ENCODE measurements around the gene ECHDC3.

The ECHDC3 gene

GRCh38 chr10:11705722-11706121 is 36.5 kb upstream of the ECHDC3 start:
- TF ChIP-seq TAF1 (IDR thresholded peaks at IDR 0.05; ENCODE audit: borderline replicate concordance, insufficient read depth, low read length) (no peak), REST (IDR thresholded peaks at IDR 0.05; ENCODE audit: insufficient read depth in 1 of 2, low read depth in 2 of 2, low read length in 2 of 2) (no peak), FOXP2 (optimal IDR thresholded peaks at IDR 0.05; ENCODE audit: borderline replicate concordance, extremely low read depth, extremely low read length, insufficient read depth) (no peak), SIN3A (IDR thresholded peaks at IDR 0.05; ENCODE audit: borderline replicate concordance, insufficient read depth, low read length) (no peak), POLR2AphosphoS5 (IDR thresholded peaks at IDR 0.05; ENCODE audit: low read depth, low read length) (no peak)

DNA sequence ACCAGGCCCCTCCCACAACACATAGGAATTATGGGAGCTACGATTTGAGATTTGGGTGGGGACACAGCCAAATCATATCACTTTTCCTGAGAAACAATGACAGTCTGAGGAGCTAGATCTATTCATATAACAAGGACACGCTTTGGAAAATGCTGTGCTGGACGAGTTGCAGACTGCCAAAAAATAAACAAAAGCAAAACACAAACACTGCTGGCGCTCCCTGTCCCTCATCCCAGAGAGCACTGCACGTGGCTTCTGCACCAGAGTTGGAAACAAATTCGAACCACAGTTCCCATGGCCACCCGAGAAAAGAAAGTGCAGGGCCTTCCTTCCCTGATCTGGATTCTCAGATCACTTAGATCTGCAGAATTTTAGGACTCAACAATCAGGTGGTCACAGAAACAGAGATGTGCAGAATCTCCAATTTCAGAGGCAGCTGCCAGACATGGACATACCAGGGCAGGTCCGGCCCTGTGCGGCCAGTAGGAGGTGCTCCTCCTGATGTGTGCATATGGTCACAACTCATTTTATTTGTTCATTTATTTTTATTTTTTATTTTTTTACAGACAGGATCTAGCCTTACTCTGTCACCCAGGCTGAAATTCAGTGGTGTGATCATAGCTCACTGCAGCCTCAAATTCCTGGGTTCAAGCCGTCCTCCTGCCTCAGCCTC is 35.2 kb upstream of the ECHDC3 start:
- TF ChIP-seq FOXP2 (optimal IDR thresholded peaks at IDR 0.05; ENCODE audit: borderline replicate concordance, extremely low read depth, extremely low read length, insufficient read depth) = no peak
- no peak for TF ChIP-seq TAF1 (IDR thresholded peaks at IDR 0.05; ENCODE audit: borderline replicate concordance, insufficient read depth, low read length)
- no peak for TF ChIP-seq REST (IDR thresholded peaks at IDR 0.05; ENCODE audit: insufficient read depth in 1 of 2, low read depth in 2 of 2, low read length in 2 of 2)
- no peak for TF ChIP-seq SIN3A (IDR thresholded peaks at IDR 0.05; ENCODE audit: borderline replicate concordance, insufficient read depth, low read length)
- no peak for TF ChIP-seq POLR2AphosphoS5 (IDR thresholded peaks at IDR 0.05; ENCODE audit: low read depth, low read length)

GRCh38 chr10:11707624-11708350 is 34.4 kb upstream of the ECHDC3 start:
- no peak for TF ChIP-seq FOXP2 (optimal IDR thresholded peaks at IDR 0.05; ENCODE audit: borderline replicate concordance, extremely low read depth, extremely low read length, insufficient read depth)
- no peak for TF ChIP-seq REST (IDR thresholded peaks at IDR 0.05; ENCODE audit: insufficient read depth in 1 of 2, low read depth in 2 of 2, low read length in 2 of 2)
- no peak for TF ChIP-seq TAF1 (IDR thresholded peaks at IDR 0.05; ENCODE audit: borderline replicate concordance, insufficient read depth, low read length)
- no peak for TF ChIP-seq POLR2AphosphoS5 (IDR thresholded peaks at IDR 0.05; ENCODE audit: low read depth, low read length)
- no peak for TF ChIP-seq SIN3A (IDR thresholded peaks at IDR 0.05; ENCODE audit: borderline replicate concordance, insufficient read depth, low read length)

- TF ChIP-seq FOXP2 (optimal IDR thresholded peaks at IDR 0.05; ENCODE audit: borderline replicate concordance, extremely low read depth, extremely low read length, insufficient read depth) = no peak
- no peak for TF ChIP-seq SIN3A (IDR thresholded peaks at IDR 0.05; ENCODE audit: borderline replicate concordance, insufficient read depth, low read length)
- TF ChIP-seq REST (IDR thresholded peaks at IDR 0.05; ENCODE audit: insufficient read depth in 1 of 2, low read depth in 2 of 2, low read length in 2 of 2) = no peak
- TF ChIP-seq POLR2AphosphoS5 (IDR thresholded peaks at IDR 0.05; ENCODE audit: low read depth, low read length) = no peak
- TF ChIP-seq TAF1 (IDR thresholded peaks at IDR 0.05; ENCODE audit: borderline replicate concordance, insufficient read depth, low read length) = no peak
Observed at GRCh38 chr10:11712744-11713143, 29.4 kb upstream of the ECHDC3 start.

Data from PFSK-1 (cell line).